NCI-H2081 (cell line): Measurements from ENCODE around the gene PANX3.
A peak's percentile ranks its signal among the peaks of the same experiment; 100 is the strongest.

Experiments used
- DNase-seq, 2 experiments: peaks; one replicate each; lab custom pipeline; 2025; lab: John Stamatoyannopoulos, UW

The PANX3 gene

DNA sequence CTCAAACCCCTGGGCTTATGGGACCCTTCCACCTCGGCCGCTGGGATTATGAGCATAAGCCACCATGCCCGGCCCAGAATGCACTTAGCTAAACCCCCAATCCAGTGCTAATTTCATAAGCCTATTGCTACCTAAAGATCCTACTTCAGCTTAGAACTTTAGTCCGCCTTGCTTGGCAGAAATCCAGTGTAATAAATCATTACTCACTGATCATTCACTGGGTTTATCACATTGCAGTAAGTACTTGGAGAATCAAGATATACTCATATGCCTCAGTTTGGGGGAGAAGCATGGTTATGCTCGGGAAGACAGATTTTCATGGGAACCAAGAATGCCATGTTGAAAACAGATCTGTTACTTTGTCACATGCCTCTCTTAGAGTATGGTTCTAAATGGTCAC lies 7.6 kb downstream of the PANX3 start:
- DNase-seq = no peak

DNA sequence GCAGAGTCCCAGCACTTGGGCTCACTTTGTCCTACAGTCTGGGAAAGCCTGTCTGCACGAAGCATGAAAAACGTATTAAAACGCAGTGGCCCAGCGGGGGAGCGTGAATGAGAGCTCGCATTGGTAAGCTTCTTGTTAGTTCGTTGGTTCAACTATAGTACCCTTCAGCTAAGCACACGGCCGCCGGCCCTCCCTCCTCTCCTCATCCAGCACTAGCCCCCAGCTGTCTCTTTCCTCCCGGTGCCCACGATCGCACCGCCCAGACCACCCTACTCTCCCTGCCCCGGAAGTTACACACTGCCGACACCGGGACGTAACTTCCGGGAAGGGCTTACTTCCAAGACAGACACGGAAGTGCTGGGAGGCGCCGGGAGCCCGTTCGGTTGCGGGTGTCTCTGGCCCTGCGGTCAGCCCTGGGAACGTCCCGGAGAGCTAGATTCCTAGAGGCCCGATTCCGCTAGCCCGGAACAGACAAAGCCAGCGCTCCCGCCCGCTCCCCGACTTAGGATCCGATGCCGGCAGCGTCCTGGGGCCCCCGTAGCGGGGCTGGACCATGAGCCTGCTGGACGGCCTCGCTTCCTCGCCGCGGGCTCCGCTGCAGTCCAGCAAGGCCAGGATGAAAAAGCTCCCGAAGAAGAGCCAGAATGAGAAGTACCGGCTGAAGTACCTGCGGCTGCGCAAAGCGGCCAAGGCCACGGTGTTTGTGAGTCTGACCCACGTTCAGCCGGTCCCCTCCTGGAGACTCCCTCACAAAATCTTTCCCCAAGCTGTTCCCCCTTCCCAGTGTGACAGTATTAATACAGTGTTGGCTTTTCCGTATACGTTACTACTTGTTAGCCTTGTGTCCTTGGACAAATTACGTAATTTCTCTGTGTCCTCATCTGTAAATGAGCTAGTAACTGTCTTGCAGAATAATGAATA lies 11.6 kb downstream of the PANX3 start, which contains the start of gene TBRG1:
TBRG1 (plus strand) TSS at position 334 of the 921 bp plus-strand sequence; CDS start at position 554, 220 bp downstream.
- peak; percentile 89 to 93 for DNase-seq

DNA sequence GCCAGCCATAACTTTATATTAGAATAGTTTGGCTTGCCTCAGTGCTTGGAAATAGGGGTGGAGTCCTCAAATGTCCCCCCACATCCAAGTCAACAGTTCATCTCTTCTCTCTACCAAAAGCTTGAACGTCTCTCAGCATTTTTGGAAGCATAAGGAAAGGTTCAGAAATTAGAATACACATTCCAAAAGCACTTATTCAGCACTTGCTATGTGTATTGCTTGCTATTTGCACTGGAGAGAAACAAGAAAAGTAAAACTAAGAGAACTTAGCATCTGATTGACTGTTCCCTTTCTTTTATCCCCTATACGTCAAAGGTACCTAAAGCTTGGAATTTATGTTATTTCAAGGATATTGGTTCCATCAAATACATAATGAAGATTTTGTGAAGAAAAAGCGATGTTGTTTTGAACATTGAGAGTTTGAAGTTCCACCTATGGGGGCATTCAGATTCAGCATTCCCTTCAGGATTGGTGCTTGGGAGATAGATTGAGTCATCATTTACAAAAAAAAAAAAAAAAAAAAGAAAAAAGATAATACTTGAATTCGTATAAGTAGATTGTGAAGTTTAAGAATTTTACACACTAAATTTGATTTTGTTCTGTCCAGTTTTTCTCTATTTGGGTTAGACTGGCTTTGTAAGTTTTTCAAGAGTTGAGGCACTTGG lies 12.8 kb downstream of the PANX3 start:
- DNase-seq = no peak

DNA sequence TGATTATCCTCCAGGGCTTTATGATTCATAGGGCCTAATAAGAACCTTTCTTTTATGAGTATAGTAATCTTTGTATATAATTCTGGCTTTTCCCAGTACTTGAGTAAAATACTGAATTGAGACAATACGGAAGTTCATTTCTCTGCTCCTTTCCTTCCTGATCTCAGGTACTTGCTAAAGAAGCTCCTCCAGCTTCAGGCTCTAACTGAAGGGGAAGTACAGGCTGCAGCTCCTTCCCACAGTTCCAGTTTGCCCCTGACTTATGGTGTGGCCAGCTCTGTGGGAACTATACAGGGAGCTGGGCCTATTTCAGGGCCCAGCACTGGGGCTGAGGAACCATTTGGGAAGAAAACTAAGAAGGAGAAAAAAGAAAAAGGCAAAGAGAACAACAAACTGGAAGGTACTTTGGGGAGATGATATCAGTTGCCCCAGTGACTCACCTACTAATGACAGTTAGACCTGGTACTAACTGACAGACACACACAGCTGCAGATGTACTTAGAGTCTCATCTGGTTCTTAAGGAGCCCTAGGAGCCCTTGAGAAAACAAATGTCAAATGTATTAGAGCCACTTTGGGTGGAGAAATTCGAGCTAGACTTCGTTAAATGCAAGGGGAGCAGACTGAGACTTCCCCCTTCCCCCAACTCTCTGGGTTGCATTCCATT lies 14.4 kb downstream of the PANX3 start:
- no peak for DNase-seq

DNA sequence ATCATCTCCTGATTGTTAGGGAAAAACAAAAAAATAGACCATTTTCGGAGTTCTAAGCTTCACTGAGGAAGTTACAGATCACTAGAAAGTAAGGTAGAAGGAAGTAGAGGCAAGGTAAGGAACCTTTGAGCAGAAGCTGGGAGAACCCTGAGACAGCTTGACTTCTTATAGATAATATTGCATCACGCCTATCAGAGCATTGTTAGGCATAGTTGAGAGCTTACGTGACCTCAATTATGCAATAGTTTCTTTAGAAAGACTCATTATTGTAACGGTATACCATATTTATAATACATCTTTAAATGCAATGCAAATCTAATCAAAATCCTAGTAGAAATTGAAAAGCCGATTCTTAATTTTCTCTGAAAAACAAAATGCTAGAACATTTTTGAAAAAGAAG lies 16.3 kb downstream of the PANX3 start:
- no peak for DNase-seq

DNA sequence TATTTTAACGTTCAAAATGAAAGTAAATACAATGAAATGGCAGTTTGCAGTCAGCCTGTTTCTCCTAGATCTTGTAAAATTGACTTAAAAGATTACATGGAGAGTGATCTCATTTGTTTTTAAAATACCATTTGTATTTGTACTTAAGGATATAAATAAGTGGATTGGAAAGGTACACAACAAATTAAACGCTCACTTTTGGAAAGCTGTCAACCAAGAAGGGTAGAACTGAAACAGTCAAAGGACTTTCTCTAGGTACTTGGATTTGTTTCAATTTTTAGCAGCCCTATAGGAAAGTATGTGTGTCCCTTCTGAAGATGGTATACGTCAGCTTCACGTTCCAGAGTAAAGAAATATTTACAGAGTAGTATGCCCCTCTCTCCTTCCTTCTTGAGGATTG lies 18.7 kb downstream of the PANX3 start:
- no peak for DNase-seq

DNA sequence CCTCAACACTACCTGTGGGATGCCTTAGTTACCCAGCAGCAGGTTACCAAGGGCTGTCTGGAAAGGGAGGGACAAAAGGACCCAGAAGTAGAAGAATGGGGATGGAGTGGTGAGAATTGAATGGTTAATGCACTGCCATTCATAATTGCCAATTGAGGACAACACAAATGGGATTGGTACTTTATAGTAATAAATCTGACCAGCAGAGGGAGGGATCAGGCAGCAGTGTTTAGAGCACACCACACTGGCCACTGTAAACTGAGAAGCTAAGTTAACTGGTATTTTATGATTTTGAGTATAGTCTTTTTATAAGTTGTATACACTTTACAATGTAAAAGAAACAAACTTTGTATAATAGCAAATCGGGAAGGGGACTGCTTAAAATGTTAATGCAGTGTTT lies 22.1 kb downstream of the PANX3 start:
- no peak for DNase-seq

DNA sequence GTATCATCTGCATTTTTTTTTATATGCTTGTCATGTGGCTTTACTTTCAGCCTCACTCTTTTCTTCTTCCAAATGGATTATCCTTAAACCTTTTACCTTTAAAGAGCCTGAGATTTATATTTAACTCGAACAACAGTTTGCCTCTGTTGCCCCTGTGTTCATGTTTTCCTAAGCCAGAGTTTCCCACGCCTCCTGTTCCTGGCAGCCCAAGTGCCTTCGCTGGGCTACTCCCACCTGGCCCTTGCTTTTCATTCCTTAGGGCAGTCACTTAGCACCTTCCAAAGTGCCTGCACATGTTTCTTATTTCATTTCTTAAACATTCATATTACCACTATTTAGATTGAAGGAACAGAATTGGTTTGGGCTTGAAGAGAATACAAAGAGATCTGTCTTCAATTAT lies 24.7 kb downstream of the PANX3 start:
- no peak for DNase-seq

DNA sequence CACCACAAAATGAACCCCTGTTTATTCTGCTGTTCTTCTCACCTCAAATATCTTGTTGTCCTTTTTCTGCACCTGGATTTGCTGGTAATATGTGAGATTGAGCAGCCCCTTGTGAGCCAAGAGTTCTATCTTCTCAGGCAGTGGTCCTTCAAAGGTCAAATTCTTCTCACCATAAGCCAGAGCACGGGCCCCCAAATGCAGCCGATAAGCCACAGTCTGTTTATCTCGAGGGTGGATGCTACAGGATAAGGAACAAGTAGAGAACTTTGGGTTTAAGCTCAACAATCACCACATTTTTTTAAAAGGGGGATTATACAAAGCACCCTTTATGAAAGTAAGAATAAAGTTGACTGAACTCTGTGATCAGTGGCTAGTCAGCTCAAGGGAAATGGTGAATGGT lies 27.3 kb downstream of the PANX3 start:
- DNase-seq = no peak

DNA sequence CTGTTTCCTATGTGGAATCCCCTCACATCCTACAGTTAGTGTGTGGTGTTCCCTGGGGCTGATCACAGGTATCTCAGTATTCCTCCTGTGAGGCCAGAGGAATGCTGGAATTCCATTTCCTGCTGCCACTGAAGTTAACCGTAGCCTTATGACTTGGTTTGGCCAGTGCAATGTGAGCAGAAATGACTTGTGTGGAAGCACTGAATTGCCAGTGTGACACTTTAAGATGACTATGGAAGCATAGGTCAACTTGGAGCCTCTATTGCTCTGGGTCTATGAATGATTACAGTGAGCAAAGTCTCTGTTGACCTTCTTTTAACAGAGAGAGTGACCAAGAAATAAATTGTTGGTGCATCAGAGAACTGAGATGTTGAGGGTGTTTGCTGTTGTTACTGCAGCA lies 28.0 kb downstream of the PANX3 start:
- DNase-seq = no peak

DNA sequence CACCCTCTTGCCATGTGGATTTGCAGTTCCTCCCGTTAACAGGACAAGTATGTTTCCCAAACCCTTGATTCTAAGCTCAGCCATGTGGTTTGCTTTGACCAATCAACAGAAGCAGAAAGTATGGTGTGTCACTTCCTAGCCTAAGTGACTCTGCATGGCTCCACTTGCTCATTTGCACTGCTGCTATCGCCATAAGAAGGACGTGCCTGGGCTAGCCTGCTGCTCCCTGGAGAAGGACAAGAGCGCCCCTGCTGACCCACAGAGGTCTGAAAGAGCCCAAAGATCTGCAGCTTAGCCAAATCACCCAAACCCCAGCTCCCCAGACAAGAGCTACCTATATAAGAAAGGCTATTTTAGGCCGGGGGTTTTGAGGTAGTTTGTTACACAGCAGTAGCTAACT lies 29.4 kb downstream of the PANX3 start:
- no peak for DNase-seq

DNA sequence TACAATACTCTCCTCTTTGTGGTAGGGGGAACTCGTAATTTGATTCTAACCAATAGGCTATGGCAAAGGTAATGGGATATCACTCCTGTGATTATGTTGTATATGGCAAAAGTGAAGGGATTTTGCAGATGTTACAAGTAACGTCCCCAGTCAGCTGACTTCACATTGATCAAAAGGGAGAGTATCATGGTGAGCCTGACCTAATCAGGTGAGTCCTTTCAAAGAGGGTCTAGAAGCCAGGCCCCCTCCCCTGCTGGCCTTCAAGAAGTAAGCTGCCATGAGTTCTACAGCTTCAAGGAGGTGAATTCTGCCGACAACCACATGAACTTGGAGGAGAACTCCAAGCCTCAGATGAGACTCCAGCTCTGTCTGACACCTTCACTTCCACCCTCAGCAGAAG lies 31.4 kb downstream of the PANX3 start:
- DNase-seq = no peak

DNA sequence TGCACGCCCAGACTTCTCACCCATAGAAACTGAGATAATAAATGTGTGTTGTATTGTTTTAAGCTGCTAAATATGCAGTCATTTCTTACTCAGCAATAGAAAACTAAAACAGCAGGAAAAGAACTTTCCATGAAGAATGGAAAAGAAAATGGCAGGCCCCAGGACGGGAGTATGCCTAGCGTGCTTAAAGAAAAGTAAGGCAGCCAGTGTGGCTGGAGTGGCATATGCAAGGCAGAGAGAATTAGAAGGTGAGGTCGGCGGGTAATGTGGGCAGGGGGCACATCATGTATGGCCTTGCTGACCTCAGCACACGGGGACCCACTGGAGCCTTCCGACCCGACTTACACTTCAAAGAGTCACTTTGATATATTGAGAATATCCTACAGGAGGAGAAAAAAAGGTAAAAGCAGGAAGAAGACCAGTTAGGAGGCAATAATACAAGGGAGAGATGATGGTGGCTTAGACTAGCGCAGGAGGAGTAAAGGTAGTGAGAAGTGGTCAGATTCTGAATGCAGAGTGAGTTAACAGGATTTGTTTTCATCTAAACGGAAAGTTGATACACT lies 31.9 kb downstream of the PANX3 start:
- DNase-seq = no peak

DNA sequence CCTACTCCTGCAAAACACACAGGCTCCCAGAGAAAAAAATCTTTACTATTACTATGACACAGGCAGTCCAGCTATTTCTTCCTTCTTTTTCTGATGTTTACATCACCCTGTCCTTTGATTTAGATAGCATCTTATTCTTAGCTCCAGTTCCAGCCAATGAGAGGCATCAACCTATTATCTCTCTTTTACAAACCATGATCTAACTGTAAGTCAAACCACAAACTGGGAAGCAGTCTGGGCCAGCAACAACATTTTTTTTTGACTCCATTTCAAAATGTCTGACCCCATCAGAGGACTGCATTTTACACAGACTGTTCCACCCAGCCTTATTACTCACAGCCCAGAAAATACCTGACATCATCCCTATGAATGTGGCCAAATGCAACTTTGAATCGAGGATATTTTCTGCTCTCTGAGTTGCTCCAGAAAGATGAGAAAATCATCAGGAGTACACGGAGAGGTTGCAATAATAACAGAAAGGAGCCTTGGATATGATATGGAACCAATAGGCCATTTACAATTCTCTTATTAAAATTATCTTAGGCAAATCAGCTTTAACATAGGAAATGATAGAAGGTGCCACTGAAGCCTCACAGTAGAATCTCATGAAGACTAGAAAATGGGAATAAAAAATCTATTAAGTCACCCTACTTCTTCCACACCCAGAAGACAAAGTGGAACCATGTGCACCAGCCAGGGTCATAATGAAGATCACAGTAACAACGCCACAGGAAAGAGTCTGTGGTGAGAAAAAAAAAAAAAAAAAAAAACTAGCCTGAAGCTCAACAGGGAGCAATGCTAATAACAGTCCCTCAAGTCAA lies 32.6 kb downstream of the PANX3 start:
- DNase-seq = no peak

DNA sequence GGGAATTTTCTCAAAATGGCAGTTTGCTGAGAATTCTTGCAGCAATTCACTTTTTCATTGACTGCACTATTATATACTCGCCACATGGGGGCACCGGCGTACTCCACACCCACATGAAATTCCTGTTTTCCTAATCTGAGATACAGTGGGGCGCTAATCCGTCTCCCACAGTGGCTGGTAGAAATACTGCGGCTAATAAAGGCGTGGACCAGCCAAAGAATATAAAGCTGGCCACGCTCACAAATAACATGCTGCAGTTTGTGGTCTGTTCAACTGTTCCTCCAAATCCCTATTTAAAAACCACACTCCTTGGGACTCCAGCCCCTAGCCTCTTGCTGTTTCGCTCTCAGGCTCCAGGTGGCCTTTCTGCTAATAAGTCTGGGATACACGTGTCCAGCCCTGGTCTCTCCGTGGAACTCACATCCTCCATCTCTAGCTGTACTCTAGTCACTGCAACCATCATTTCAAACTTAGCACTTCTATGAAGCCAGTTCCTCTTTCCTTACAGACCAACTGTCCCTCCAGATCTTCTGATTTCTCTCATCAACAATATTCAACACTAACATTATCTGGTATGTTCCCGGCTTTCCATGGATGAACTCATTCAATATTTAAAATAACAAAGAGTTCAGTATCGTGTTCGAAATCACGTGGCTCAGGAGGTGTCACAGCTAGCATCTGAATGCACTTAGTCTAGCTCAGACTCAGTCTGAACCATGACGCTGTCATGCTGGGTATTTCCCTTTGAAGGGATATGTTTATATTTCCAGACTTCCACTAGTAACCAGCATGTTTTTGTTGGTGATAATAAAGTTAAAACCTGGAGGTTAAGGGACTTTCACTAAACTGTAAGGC lies 33.4 kb downstream of the PANX3 start:
- DNase-seq = peak; percentile 53 to 71

DNA sequence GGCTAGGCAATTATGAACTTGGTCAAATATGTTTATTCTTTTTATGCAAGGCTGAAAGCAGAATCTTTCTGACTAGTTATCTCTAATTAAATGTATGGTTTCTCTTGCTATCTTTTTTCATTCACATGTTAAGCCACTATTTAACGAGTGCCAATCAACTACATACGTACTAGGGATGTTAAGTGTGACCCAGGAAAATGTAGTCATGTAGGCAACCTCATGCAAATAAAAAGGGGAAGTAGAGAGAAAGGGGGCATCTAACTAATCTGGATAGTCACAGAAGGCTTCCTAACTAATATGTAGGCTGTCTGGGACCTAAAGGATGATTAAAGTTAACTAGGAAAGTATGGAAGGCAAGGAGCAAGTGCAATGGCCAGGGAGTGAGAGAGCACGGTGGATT lies 34.9 kb downstream of the PANX3 start:
- DNase-seq = no peak

DNA sequence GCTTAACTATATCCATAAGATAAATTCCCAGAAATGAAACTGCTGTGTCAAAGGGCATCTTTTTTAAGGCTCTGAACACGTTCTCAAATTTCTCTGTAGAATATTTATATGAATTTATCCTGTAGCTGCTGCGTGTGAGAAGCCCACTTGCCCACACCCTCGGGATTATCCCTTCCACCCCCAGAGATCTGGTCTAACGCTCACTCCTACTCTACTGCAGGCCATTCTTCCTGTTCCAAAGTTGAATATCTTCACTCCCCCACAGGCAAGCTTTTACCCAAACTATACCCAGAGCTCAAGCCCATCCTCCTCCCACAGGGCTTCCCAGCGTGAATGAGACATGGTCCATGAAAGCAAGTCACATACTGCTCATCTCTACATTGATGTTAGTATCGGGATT lies 37.4 kb downstream of the PANX3 start:
- no peak for DNase-seq

DNA sequence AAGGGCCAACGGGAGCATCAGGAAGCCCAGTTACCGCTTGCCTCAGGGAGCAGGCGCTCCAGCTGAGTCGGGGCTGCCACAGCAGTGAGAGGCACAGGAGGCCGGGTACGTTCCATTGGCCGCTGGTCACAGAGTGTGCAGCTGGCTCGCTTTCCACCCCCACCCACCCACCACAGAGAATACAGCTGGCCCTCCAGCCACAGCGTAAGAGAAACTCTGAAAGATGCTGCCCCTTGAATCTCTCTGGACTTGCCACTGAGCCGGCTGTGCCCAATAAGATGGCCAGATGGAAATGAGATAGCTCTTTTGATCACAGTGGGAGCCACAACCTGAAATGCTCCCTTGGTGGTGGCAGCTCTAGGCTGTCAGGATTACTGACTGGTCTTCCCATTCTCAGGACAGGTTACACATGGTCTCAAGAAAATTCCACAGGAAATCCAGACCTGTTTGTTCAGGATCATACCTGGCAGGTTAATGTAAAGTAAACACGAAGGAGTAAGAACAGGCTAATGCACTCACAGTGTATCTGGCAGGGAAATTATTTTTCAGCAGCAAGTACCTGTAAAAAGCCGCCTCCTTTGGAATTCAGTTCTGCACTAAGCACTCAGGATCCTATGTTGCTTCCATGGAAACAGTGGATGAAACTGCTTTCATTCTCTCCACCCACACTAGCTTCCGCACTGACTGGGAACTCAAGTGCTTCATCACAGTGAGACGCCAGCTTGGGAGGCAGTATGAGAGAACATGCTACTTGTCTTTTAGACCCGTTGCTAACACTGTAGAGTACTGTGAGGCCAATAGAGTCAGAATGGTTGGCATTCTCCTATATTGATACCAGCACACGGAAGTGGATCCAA lies 45.8 kb downstream of the PANX3 start:
- peak in 1 of 2 experiments; percentile 3 for DNase-seq

DNA sequence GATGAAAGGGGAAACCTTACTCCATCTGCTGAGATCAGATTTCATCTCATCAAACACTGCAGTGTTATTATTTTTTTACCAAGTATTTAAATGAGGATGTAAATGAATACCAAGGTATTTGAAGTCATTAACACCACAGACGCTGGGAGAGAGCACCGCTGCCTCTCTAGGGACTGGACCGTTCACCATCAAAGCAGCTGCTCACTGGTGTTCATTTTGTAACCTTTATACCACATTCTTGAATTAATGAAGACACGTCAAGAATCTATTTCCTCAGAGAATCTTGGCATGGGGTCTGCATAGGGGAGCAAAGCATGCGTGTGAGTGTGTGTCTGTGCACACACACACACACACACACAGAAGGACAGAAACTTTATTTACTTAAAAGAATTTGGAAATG lies 46.7 kb downstream of the PANX3 start:
- no peak for DNase-seq

DNA sequence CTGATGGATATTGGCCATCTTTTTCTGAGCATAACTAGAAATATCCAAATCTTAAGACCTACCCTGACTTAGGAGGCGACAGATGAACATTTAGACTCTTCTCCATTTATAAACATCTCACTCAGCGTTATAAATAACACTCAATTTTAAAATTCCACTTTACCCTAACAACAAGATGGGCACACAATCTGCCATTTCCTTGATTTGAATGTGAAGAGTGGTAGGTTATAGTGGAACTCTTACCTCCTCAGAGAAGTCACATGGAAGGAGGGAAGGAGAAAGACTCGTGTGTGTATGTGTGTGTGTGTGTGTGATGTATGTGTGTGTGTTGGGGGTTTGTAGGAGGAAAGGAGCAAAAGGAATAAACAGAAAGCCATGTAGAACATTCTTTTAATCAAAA lies 47.3 kb downstream of the PANX3 start:
- DNase-seq = no peak
